HepG2 (cell line): ENCODE data around the gene PDHX. TPM values are rescaled to one million over a fixed set of nuclear protein-coding genes. Genes with fewer than 3 reads are reported as not detected.
A peak's percentile ranks its signal among the peaks of the same experiment; 100 is the strongest.

Experiments used
- ATAC-seq: fragments of 200-7000 bp; cut with Tn5 transposase; 3 replicates; pipeline ENCODE4 v1.9.1; 2020; ENCODE audit warnings: mild to moderate bottlenecking, moderate library complexity
- BruUV-seq: library from RNA; stranded (reverse); fragments of 400-500 nt; replicated peaks from 2 replicates; lab custom pipeline; 2021; lab: Mats Ljungman, UMichigan
- CTCF ChIA-PET: fragments of 300-600 bp; formaldehyde crosslinking; extraction: SDS; loops from one replicate; lab custom pipeline; 2021; ENCODE audit warnings: low total read pairs, inconsistent platforms, low intra/inter-chr PET ratio; lab: Yijun Ruan, JAX
- POLR2A ChIA-PET: fragments of 350-600 bp; sonication (Branson Sonifier 250); formaldehyde crosslinking; loops from one replicate; lab custom pipeline; 2020; ENCODE audit warnings: antibody characterized with exemption, inconsistent platforms; lab: Yijun Ruan, JAX
- DNase-seq: peaks from one replicate; pipeline ENCODE4 v3.0.0-alpha.2; 2015; ENCODE audit warnings: low spot score
- FAIRE-seq: peaks from 3 replicates; lab custom pipeline; 2011; peaks lifted over from hg19 to GRCh38; lab: Jason Lieb, UNC
- H2AFZ ChIP-seq: one replicate; pipeline ENCODE4 v1.6.1; 2011; ENCODE audit warnings: low read length, inconsistent platforms
- H3K27ac ChIP-seq: fragments of 300-600 bp; 3 replicates; pipeline ENCODE4 v1.8.0; 2011; ENCODE audit warnings: mixed run types, mild to moderate bottlenecking, mixed read lengths, low read length, inconsistent platforms; ENCODE audit not compliant: insufficient read depth; ENCODE audit errors: extremely low read length
- H3K27me3 ChIP-seq, 2 experiments: fragments of 200-600 bp in 1 of 2; 2 replicates in 1 of 2; 3 replicates in 1 of 2; pipeline versions ENCODE4 v1.6.0 to v1.8.0; 2011; ENCODE audit warnings: low read length in 2 of 2, mild to moderate bottlenecking in 2 of 2, moderate library complexity in 2 of 2, inconsistent platforms in 1 of 2; ENCODE audit not compliant: insufficient read depth in 2 of 2, control insufficient read depth in 1 of 2
- H3K36me3 ChIP-seq, 2 experiments: fragments of 200-600 bp in 1 of 2; replicated peaks in 1 of 2; 2 replicates in 1 of 2; 3 replicates in 1 of 2; pipeline versions ENCODE4 v1.5.1 to v1.8.0; 2011; ENCODE audit warnings: low read length in 2 of 2, inconsistent platforms in 1 of 2; ENCODE audit not compliant: insufficient read depth in 2 of 2, control insufficient read depth in 1 of 2
- H3K4me1 ChIP-seq: 2 replicates; pipeline ENCODE4 v1.5.1; 2012; ENCODE audit warnings: low read length, inconsistent platforms; ENCODE audit not compliant: insufficient read depth
- H3K4me2 ChIP-seq: 2 replicates; pipeline ENCODE4 v1.6.0; 2011; ENCODE audit warnings: low read depth, low read length, inconsistent platforms
- H3K4me3 ChIP-seq, 3 experiments: fragments of 200-600 bp in 1 of 3; sonication (generic), shearing (Covaris generic) in 1 of 3; replicated peaks in 1 of 3; 2 replicates each; pipeline ENCODE4 v1.5.1; 2011 to 2016; ENCODE audit warnings: low read length in 3 of 3, inconsistent platforms in 2 of 3, low read depth in 2 of 3, mild to moderate bottlenecking in 2 of 3, control low read depth in 1 of 3, mixed read lengths in 1 of 3; ENCODE audit not compliant: insufficient read depth in 1 of 3
- H3K79me2 ChIP-seq: one replicate; pipeline ENCODE4 v1.6.1; 2011; ENCODE audit warnings: low read length, inconsistent platforms; ENCODE audit not compliant: insufficient read depth
- H3K9ac ChIP-seq: 2 replicates; pipeline ENCODE4 v1.6.0; 2011; ENCODE audit warnings: mild to moderate bottlenecking, low read depth, low read length, inconsistent platforms; ENCODE audit not compliant: insufficient read depth
- H3K9me3 ChIP-seq: 2 replicates; pipeline ENCODE4 v1.5.1; 2012; ENCODE audit warnings: mild to moderate bottlenecking, low read length
- H4K20me1 ChIP-seq: 2 replicates; pipeline ENCODE4 v1.6.0; 2011; ENCODE audit warnings: inconsistent platforms, mild to moderate bottlenecking, low read length, moderate library complexity; ENCODE audit not compliant: insufficient read depth
- FOXJ3 ChIP-seq: sonication (generic); formaldehyde crosslinking; IDR thresholded peaks from 2 replicates; pipeline ENCODE4 v1.4.0; 2020; ENCODE audit warnings: missing genetic modification reagents, mild to moderate bottlenecking, borderline replicate concordance
- KLF11 ChIP-seq: IDR thresholded peaks from 2 replicates; pipeline ENCODE4 v1.6.1; 2016; ENCODE audit warnings: missing compliant biosample characterization
- ZMAT3 ChIP-seq: sonication (generic); formaldehyde crosslinking; conservative IDR thresholded peaks from 2 replicates; pipeline ENCODE4 v1.7.0; 2021; ENCODE audit warnings: missing genetic modification reagents
- ZNF878 ChIP-seq: sonication (generic); formaldehyde crosslinking; IDR thresholded peaks from 2 replicates; pipeline ENCODE4 v1.8.1; 2023; ENCODE audit warnings: mild to moderate bottlenecking, missing genetic modification reagents, moderate library complexity
- WGBS: methylation state at CpG from one replicate; pipeline ENCODE4 v1.1.6; 2017; ENCODE audit warnings: low lambda C conversion rate; 5-methylcytosine and 5-hydroxymethylcytosine counted together
- in situ Hi-C: cut with HindIII; loops from 2 replicates; pipeline ENCODE4 v1.10.0; 2017; ENCODE audit warnings: low pct_unique_long_range_greater_than_20kb; ENCODE audit not compliant: extremely low pct_ligation_motif_present
- intact Hi-C: fragments of 100-400 bp; cut with micrococcal nuclease; formaldehyde crosslinking; loops from one replicate; pipeline ENCODE4 v1.10.0; 2022; ENCODE audit not compliant: unreplicated experiment
- polyA plus RNA-seq, 8 experiments: library from polyadenylated mRNA; depleted of rRNA in 3 of 8; stranded (reverse) in 7 of 8; unstranded in 1 of 8; fragments of >200 nt; fragmentation: Illumina TruSeq in 4 of 8; extraction: Trizol in 4 of 8; gene quantifications; 2 replicates each; pipeline versions ENCODE4 v1.2.1 to v1.2.3, GENCODE V29; 2011 to 2016; ENCODE audit warnings: low read depth in 4 of 8, missing spikeins in 1 of 8, mixed read lengths in 1 of 8; ENCODE audit not compliant: insufficient read depth in 1 of 8
- total RNA-seq, 5 experiments: library from RNA; depleted of rRNA; stranded (reverse); fragments of >200 nt; fragmentation: Illumina TruSeq; extraction: Trizol; gene quantifications; 2 replicates each; pipeline ENCODE4 v1.2.3, GENCODE V29; 2016; ENCODE audit warnings: low read depth in 1 of 5
- TF ChIP-seq, protein P1 (sequence below): IDR thresholded peaks from 2 replicates; pipeline ENCODE4 v1.6.1; 2012; ENCODE audit warnings: low read depth, low read length, improper control_type of control experiment
- TF ChIP-seq, protein P2 (sequence below): IDR thresholded peaks from 2 replicates; pipeline ENCODE4 v1.6.1; 2016

PDHX gene
- total and polyA plus RNA-seq, 2 of the 13 experiments (the other 11 are each of a cell fraction or from before 2014, with no cell fraction given), result 41.0 to 73.8 TPM

DNA sequence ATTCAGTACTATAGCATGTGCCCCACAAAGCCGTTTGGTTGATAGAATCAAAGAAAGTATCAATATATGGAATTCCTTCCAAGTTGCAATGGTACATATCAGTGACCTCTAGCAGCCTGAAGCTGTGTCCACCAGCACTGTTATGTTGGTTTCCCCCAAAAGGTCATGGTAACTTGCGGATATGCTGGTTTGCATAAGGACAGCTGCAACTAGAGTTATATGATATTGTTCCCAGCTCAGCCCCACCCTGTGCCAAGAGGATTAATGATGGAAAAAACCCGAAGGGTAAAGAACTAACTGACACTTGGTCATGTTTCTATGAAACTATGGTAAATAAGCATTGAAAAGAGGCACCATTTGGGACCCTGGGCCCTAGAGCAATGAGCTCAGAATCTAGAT lies 93.5 kb downstream of the PDHX start:
- TF ChIP-seq, protein P1, sequence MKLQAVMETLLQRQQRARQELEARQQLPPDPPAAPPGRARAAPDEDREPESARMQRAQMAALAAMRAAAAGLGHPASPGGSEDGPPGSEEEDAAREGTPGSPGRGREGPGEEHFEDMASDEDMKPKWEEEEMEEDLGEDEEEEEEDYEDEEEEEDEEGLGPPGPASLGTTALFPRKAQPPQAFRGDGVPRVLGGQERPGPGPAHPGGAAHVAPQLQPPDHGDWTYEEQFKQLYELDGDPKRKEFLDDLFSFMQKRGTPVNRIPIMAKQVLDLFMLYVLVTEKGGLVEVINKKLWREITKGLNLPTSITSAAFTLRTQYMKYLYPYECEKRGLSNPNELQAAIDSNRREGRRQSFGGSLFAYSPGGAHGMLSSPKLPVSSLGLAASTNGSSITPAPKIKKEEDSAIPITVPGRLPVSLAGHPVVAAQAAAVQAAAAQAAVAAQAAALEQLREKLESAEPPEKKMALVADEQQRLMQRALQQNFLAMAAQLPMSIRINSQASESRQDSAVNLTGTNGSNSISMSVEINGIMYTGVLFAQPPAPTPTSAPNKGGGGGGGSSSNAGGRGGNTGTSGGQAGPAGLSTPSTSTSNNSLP, result 0 out of 2 replicates have a peak, but pooled peaks have one; percentile 6
- TF ChIP-seq, protein P2, sequence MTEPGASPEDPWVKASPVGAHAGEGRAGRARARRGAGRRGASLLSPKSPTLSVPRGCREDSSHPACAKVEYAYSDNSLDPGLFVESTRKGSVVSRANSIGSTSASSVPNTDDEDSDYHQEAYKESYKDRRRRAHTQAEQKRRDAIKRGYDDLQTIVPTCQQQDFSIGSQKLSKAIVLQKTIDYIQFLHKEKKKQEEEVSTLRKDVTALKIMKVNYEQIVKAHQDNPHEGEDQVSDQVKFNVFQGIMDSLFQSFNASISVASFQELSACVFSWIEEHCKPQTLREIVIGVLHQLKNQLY, result no peak
- ChIA-PET CTCF (no interaction called here), POLR2A (interaction anchor here (1.9 kb wide), 1 partner anchor 46 kb away, joined by 4 read pairs; no protein-coding TSS in a partner anchor)
- Histone ChIP-seq H4K20me1 (no peaks in the 10 kb centered on the region), H3K36me3 (no peaks in the 10 kb centered on the region), H3K27me3 (no peaks in the 10 kb centered on the region), H3K79me2 (no peaks in the 10 kb centered on the region), H3K9me3 (no peaks in the 10 kb centered on the region), H3K4me2 (no peak overlapping the region), H3K4me1 (peaks cover 18% of the 10 kb centered on the region), H3K27ac (no peak overlapping the region), H3K9ac (no peak overlapping the region), H2AFZ (no peak overlapping the region), H3K4me3 (no peak overlapping the region)
- WGBS, result 7% methylated on average over 3 of the region's 3 CpGs
- intact Hi-C loops, result no loop called here
- DNase-seq (no peak), ATAC-seq (peak; percentile 72; the same call in 2 of the 3 replicates), FAIRE-seq (no peak)
- no TSS peak for BruUV-seq
- in situ Hi-C loops, result no loop called here

DNA sequence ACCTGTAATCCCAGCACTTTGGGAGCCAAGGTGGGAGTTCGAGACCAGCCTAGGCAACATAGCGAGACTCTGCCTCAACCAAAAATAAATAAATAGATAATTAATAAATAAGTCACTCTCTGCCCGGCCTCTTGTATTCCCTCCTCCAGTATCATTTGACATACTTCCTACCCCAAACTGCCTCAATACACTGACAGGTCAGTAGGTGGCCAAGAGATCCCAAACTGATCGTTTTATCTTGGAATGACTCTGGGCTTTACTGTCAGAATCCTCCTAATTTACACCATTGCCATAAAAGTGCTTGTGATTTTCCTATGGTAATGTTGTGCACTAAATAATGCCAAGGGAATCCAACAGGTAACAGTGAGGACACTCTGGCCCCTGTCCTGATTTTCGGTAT lies 94.2 kb downstream of the PDHX start:
- ChIA-PET POLR2A (no interaction called here), CTCF (no interaction called here)
- FAIRE-seq (no peak), DNase-seq (no peak), ATAC-seq (no peak)
- in situ Hi-C loops (no loop called here), intact Hi-C loops (no loop called here)
- TF ChIP-seq ZMAT3 (CRISPR knock-in tag) (no peak), ZNF878 (CRISPR knock-in tag) (no peak), KLF11 (CRISPR knock-in tag) (no peak), FOXJ3 (CRISPR knock-in tag) (no peak)
- no peak overlapping the region for H3K4me2 ChIP-seq
- no peak overlapping the region for H3K4me3 ChIP-seq
- H4K20me1 ChIP-seq, result no peaks in the 10 kb centered on the region
- H3K9ac ChIP-seq, result no peak overlapping the region
- H3K9me3 ChIP-seq, result no peaks in the 10 kb centered on the region
- no peaks in the 10 kb centered on the region for H3K79me2 ChIP-seq
- no peaks in the 10 kb centered on the region for H3K27me3 ChIP-seq
- no peak overlapping the region for H3K27ac ChIP-seq
- 71% methylated on average over 5 of the region's 5 CpGs for WGBS
- no TSS peak for BruUV-seq
- no peaks in the 10 kb centered on the region for H3K36me3 ChIP-seq
- no peak overlapping the region for H2AFZ ChIP-seq
- H3K4me1 ChIP-seq, result peaks cover 18% of the 10 kb centered on the region
